DMS79 treated with DMSO at 0.1 percent for 48 hours (cell line): Measurements from ENCODE around the gene NDUFS7.
A peak's percentile ranks its signal among the peaks of the same experiment; 100 is the strongest.

Experiments
- DNase-seq: peaks from one replicate; lab custom pipeline; 2025; lab: John Stamatoyannopoulos, UW

NDUFS7 gene

DNA sequence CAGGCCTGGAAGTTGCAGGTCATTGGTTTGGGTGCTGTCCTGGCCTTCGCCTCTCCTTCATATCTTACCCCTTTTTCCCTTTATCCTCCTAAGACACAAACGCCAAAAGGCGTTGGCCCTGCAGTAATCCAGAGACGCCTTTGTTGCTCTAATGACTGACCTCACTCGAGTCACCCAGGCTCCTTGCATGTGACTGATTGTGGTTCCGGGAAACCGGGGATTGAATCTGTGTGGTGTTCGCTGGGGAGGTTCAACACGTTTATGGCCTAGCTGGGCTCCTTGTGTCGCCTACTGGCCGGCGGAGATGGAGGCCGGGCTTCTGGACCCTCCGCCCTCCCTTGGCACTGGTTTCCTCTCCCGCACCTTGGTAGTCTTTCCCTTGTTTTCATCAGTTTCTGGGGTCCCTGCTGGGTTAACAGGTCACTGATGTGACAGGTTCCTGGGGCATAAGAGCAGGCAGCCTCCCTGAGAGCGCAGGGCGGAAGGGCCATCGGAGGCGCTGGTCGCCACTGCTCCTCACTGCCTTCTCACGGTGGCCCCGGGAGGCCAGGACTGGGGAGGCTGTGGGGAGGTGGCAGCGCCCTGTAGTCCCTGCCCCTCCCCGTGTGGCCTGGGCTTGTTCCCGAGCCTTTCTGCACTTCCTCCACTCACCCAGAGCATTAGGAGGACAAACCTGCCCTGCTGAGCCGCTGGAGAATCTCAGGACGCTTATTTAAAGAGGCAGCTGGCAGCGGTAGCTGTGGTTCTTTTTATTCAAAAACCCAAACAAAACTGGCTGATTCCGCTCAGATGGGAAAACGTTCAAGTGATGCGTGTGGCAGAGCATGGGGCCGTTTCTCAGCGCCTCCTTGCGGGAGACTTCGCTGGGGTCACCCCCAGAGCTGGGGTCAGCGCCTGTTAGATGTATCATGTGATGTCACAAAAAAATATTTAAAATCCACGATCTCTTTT lies 18.1 kb upstream of the NDUFS7 start:
- DNase-seq, result no peak

DNA sequence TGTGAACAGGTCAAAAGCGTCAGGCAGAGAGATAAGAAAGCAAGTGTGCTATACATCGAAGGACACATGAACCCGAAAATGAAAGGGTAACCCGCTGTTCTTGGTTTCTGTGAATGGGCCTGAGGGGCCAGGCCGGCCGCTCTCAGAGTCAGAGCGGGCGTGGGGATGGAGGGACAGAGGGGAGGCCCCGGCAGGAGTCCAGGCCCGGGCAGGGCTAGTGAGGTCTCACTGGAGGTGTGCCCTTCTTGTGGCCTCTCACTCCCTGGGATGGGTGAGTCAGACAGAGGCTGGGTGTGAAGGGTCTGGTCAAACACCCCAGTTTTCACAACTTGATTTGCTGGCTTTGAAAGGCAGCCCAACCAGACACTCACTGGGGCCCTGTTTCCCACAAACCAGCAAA lies 17.4 kb upstream of the NDUFS7 start:
- DNase-seq, result no peak

DNA sequence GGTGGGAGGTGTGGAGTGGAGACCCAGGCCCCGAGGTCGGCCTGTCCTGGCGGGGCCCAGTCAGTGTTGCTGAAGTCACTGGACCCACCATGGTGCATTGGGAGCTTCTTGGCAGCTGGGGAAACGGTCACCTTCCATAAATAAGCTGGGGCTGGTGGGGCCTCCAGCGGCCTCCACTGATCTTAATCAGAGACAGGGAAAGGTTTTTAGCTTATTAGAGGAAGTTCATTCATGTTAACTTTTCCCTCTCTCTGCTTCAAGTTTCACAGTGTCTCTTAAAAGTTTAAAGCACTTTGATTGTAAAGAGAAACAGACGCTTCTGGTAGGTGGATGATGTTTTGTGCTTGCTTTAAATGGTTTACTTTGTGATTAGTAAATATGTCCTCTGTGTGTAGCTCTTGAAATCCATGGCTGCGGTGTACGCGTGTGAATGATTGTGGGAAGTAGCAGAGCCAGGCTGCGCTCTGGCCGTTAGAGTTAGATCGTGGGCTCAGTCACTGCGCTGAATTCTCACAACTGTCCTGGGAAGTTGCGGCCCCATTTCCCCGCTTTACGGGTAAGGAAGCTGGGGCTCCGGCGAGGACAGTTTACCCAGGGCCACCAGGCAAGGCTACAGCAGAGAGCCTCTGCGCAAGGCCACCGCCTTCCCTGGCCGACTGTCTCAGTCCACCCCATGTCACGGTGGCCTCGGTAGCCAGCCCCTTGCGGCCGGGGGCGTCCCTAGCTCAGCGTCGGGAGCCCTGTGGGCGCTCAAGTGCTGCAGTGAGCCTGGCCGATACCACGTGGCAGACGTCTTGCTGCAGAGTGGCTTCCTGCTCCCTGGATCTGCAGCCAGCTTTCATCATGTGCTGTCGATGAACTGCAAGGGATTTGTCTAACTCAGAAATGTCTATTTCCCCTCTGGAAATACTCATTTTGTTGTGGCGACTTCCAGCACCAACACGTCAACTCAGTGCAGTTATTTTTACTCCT lies 16.5 kb upstream of the NDUFS7 start:
- no peak for DNase-seq

DNA sequence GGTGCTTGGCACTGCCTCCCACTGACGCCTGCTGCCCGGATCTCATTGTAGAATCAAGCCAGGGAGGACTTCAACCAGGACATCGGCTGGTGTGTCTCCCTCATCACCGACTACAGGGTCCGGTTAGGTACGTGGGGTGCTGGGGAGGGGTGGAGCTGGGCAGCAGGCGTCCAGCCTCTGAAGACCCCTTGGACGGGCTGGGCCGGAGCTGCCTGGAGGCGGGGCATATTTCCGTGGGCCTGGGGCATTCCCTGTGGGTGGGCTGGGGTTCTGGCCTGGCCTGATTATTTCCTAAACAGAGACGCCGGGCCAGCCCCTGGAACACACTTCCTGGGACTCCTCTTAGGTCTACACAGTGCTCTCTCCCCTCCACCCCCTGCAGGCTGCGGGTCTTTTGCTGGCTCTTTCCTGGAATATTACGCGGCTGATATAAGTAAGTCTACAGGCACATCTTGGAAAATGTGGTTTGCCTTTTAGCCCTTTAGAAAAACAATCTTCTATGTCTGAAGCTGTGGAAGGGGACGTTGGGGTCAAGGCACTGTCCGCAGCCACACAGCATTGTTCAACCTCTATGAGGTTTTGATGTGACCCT lies 14.4 kb upstream of the NDUFS7 start:
- no peak for DNase-seq

DNA sequence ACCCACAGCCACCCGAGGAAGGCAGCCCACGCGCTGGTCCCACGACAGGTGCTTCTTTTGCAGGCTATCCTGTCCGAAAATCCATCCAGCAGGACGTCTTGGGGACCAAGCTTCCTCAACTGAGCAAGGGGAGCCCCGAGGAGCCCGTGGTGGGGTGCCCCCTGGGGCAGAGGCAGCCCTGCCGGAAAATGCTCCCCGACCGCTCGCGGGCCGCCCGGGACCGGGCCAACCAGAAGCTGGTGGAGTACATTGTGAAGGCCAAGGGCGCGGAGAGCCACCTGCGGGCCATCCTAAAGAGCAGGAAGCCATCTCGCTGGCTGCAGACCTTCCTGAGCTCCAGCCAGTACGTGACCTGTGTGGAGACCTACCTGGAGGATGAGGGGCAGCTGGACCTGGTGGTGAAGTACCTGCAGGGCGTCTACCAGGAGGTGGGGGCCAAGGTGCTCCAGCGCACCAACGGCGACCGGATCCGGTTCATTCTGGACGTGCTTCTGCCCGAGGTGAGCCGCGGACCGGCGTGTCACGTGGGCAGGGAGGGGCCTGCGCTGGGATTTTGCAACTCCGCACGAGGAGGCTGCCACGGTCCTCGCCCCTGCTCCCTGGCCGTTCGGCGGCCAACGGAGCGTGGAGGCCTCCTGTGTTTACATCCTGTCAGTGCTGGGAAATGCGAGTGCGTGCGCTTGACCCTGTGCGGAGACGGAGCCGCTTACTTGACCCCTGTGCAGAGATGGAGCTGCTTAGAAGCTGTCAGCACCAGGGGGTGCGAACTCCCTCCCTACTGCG lies 12.9 kb upstream of the NDUFS7 start:
- DNase-seq, result peak; percentile 30

DNA sequence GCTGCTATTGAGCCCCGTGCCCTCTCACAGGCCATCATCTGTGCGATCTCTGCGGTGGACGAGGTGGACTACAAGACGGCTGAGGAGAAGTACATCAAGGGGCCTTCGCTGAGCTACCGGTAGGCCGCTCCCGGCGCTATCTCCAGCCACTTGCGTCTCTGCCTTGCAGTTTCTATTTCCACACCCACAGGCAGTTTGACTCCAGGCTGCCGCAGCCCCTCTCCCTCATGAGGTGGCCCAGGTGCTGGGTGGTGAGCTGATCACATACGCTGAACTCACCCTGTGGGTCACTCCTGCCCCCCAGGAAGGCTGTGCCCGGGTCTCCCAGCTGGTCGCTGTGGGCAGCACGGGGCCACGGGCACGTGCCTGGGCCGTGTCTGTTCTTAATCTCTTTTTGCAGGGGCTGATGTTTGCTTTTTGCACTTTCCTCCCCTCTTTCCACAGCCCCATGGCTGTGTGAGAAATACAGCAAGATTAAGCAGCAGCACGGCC lies 10.6 kb upstream of the NDUFS7 start:
- DNase-seq, result no peak

DNA sequence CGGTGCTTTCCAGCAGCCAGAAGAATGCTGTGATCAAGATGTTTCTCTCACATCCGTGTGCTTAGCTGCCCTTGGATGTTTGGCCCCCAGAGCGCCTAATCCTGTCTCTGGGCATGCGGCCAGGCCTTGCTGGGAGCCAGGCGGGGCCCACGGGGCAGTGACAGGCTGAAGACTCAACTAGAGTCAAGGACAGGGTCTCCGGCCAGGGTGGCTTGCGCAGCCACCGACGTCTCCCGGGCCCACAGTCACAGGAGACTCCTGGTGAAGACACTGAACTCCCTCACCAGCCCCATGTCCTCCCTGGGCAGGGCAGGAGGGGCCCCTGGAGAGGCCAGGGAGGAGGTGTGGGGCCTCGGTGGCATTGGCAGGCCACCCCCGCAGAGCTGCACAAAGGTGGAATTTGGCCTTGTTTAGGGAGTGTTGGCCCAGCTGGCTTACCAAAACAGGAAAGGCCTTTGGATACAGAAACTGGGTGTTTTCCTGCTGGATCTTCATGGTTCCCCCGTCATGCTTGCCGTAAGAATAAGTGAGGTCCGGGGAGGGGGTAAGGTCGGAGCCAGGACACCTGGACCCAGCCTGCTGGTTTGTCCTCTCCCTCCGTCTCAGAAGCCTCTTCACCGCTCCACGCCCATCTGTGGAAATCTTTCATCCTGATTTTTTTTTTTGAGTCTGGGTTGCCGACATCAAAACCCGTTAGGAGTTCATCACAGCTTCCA lies 10.0 kb upstream of the NDUFS7 start:
- no peak for DNase-seq

DNA sequence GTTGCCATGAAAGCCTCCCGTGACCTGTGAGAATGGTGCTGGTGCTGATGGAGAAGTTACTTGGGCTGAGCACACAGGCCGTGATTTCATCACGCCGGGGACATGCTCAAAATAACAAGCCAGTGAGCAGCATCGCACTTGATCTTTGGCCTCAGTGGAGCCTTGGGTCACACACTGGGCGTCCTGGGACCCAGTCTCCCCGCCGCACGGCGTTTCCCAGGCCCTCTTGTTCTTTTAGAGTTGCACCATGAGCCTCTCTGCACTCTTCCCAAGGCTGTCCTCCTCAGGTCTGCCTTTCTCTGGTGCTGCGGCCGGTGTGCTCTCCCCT lies 9.5 kb upstream of the NDUFS7 start:
- no peak for DNase-seq

DNA sequence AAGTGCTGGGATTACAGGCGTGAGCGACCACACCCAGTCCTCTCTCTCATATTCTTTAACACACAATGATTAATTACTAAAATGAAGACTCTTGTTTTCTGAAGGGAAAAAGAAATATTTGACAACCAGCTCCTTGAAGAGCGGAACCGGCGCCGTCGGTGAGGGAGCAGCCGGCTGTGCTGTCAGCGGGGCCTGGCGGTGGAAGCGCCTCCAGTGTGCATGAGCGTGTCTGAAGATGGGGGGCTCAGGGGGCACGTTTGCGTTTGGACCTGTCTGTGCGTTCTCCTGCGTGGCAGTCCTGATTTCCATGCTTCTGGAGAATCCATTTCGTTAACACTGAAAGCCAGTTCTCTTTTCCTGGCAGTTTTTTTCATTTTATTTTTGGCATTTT lies 7.3 kb upstream of the NDUFS7 start:
- no peak for DNase-seq

DNA sequence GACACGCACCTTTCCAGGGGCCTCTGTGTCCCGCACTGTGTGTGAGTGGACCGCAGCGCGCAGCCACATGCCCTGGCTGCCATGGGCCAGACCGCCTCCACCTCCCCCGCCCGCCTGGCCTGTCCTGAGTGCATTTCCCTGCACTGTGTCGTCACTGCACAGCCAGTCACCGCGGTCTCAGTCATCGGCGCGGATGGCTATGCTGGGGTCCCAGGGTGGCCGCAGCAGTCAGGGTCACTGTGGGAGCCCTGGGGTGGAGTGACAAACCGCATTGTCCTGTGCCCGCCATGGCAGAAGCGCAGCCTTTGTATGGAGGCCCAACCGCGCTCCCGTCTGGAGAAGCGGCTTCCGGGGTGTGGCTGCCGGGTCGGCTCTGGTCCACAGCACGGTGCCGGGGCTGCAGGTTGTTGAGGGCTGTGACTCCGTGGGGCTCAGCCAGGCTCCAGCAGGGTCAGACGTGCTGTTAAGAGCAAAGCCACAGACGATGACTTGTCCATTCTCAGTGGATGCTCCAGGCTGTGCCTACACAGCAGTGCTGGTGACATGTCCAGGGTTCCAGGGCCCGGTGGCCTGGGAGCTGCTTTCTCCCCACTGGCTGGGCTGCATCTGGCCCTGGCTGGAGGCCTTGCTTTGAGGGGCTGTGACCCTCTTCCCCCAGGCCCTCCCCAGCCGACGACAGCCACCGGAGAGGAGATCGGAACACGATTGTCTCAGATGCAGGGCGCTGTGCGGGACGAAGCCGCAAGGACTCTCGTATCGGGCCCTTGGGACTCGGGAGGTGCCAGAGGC lies 6.3 kb upstream of the NDUFS7 start:
- no peak for DNase-seq

DNA sequence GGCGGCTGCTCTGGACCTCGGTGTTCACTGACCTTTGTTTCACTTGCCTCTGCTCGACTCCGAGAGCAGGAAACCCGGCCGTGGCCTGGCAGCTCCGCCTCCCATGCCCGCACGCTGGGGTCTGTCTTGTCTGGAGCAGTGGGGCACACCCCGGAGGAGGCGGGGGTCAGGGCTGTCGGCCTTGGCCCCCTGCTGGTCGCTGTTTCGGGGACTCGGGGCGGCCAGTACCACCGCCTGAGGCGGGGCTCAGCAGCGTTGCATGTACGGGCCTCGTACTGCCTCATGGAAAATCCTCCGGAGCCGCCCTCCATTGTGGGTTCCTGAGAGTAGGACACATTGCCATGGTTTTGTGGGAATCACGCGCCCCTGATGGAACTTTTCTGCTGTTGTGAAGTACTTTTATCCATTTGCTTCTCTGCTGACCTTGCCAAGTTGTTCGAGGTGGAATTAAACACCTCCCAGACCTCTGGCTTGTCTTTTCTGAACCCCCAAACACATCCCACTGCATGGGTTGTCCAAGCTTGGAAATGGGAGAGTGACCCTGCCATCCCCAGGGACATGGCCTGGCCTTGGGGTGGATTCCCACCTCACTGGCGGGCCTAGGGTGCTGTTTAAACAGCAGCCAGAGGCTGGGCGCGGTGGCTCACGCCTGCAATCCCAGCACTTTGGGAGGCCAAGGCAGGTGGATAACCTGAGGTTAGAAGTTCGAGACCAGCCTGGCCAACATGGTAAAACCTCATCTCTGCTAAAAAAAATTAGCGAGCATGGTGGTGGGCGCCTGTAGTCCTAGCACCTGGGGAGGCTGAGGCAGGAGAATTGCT lies 5.5 kb upstream of the NDUFS7 start:
- DNase-seq, result no peak

DNA sequence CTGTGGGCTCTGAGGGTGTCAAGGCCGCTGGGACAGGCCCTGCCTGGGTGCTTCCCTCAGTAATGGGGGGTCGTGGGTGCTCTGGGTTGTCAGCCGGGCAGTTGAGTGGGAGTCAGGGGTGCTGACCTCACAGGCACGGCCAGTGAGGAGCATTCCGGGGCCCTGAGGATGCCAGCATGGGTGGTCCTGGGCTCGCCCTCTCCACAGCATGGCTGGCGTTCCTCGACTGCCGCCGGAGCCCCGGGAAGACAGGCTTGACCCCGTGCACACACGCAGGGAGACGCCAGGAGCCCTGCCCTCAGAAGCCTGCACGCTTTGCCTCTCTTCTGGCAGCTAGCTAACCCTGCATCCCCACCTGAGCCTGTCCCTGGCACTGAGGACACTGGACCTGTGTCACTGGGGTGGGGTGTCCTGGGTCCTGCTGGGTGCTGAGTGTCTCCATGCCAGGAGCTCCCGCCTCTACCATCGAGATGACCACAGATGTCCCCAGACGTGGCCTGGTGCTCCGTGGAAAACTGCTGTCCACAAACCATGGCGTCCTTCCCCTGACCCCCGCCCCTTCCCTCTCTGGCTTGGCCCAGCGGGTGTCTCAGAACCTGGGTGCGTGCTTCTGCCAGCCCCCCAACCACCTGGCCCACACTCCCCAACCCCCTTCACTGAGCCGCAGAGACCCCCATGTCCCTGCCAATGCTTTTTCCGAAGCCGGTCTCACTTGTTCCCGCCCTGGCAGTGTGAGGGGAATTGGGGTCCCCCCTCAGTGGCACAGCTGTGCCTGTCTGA lies 4.4 kb upstream of the NDUFS7 start:
- DNase-seq, result no peak

DNA sequence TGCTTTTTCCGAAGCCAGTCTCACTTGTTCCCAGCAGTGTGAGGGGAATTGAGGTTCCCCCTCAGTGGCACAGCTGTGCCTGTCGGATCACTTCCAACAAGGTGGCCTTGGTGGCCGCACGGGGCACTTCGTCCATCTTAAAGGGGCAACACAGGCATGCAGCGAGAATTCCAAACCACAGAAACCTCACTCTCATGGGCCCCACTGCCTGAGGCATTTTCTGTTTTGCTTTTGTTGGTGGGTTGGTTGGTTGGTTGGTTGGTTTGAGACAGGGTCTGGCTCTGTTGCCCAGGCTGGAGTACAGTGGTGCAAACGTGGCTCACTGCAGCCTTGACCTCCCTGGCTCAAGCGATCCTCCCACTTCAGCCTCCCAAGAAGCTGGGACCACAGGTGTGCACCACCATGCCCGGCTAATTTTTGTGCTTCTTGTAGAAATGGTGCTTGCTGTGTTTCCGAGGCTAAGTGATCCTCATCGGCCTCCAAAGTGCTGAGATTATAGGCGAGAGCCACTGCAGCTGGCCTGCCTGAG lies 3.7 kb upstream of the NDUFS7 start:
- no peak for DNase-seq

DNA sequence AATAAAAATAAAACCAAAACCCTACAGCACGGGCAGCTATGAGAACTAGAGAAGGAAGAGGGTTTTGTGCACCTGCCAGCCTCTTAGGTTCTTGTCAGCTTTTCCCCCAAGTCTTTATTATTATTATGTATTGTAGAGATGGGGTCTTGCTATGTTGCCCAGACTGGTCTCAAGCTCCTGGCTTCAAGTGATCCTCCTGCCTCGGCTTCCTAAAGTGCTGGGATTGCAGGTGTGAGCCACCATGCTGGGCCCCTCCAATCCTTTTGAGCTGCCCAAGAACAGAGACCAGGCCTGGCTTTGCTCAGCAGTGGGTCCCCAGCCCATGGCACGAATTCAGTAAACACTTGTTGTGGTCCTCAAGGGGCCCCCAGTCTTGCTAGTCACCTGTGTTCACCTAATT lies 1.5 kb upstream of the NDUFS7 start:
- no peak for DNase-seq

DNA sequence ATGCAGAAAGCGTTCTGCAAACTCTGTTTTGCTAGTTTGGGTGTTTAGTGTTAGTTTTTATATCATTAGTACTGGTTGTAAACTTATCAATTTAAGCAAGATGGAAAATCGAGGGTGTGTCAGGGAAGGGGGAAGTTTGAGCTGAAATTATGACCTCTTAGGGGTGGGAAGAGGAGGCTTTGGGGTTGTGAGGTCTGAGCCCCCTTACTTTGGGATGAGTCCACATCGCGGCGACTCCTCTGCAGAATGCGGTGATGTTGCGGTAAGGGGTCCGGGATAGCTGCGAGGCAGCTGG lies 743 bp upstream of the NDUFS7 start:
- no peak for DNase-seq

DNA sequence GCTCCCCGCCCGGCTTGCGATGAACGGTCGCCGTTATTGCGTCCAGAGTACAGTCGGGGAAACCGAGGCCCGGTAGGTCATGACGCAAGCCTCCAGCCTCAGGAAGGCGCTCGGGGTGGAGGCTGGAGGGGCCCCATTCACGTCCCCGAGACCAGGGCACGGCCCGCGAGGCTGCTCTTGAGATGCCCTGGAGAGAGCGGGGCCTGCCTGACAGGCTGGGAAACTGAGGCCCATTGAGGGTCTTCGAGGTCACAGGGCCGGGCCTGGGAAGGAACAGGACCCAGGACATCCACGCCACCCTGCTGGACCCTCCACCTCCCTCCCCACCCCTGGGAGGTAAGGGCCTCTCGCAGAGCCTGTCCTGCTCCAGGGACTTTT lies 367 bp downstream of the NDUFS7 start:
- no peak for DNase-seq

DNA sequence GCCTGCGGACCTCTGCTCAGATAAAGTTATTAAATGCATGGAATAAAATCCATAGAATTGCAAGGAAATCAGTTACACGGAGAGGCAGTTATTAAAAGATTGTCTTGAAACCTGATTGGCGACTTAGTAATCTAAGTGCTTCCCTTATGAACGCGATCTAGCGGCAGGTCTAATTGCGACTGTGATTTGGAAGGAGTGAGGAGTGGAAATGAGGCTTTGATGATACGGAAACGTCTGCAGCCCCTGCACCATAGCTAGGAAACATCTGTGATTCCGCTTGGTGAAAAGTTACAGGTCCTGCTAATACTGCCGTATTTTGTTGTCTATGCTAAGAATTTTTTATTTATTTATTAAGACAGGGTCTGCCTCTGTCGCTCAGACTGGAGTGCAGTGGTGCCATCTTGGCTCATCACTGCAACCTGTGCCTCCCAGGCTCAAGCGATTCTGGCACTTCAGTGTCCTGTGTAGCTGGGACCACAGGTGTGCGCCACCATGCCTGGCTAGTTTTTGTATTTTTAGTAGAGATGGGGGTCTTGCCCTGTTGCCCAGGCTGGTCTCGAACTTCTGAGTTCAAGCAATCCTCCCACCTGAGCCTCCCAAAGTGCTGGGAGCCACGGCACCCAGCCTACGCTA lies 887 bp downstream of the NDUFS7 start:
- DNase-seq, result peak; percentile 7

DNA sequence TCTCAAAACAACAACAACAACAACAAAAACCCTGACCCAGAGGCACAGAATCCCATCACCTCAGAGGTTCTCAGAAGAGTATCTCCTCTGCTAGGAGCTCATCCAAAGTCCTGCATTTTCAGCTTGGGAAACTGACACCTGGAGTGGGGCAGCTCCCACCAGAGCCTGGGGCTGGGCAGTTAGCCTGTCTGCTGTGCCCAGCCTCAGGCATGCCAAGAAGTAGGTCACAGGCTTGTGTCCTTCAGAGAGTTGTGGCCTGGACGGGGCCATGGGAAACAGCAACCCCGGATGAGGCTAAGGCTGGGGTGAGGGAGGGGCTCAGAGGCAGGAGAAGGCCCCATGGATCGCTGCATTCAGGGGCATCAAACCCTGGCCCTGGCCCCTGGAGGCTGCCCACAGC lies 2.1 kb downstream of the NDUFS7 start:
- DNase-seq, result no peak
